Tibial artery (tissue), 4 donors: ENCODE results near the gene FBXO10.
A peak's percentile ranks its signal among the peaks of the same experiment; 100 is the strongest.

Experiments
- DNase-seq, 2 donors: peaks; one replicate each; pipeline ENCODE4 v3.0.0-alpha.2; 2019
- H3K27ac ChIP-seq, 2 donors: fragments of 200-600 bp; sonication (generic) in 1 of 2; 1 replicate in 1 of 2; 2 replicates in 1 of 2; pipeline ENCODE4 v1.5.1; 2018 to 2019; ENCODE audit warnings: mild to moderate bottlenecking in 1 of 2
- H3K27me3 ChIP-seq, 2 donors: fragments of 200-600 bp; sonication (generic) in 1 of 2; one replicate each; pipeline versions ENCODE4 v1.5.1 to v1.6.0; 2016 to 2019
- H3K36me3 ChIP-seq, 3 donors: fragments of 200-600 bp; sonication (generic) in 2 of 3; one replicate each; pipeline ENCODE4 v1.5.1; 2016 to 2019; ENCODE audit warnings: mild to moderate bottlenecking in 2 of 3
- H3K4me1 ChIP-seq, 4 donors: fragments of 200-600 bp; sonication (generic) in 2 of 4; 1 replicate in 3 of 4; 2 replicates in 1 of 4; pipeline ENCODE4 v1.5.1; 2016 to 2019
- H3K4me3 ChIP-seq, 2 donors: fragments of 200-600 bp; sonication (generic) in 1 of 2; 1 replicate in 1 of 2; 2 replicates in 1 of 2; pipeline ENCODE4 v1.5.1; 2018 to 2019; ENCODE audit warnings: mild to moderate bottlenecking in 2 of 2
- H3K9me3 ChIP-seq, 3 donors: fragments of 200-600 bp; sonication (generic) in 1 of 3; one replicate each; pipeline ENCODE4 v1.5.1; 2016 to 2019
- intact Hi-C: fragments of 100-400 bp; cut with DNase I; formaldehyde crosslinking; loops from one replicate; pipeline ENCODE4 v1.15.0; 2023; ENCODE audit warnings: low total_unique reads
- TF ChIP-seq, protein P1 (sequence below), 2 experiments: fragments of 200-600 bp in 1 of 2; fragments of 450-650 bp in 1 of 2; IDR thresholded peaks; one replicate each; pipeline ENCODE4 v1.5.1; 2017 to 2019; ENCODE audit warnings: antibody characterized with exemption in 2 of 2, mild to moderate bottlenecking in 1 of 2, moderate library complexity in 1 of 2

FBXO10 gene

DNA sequence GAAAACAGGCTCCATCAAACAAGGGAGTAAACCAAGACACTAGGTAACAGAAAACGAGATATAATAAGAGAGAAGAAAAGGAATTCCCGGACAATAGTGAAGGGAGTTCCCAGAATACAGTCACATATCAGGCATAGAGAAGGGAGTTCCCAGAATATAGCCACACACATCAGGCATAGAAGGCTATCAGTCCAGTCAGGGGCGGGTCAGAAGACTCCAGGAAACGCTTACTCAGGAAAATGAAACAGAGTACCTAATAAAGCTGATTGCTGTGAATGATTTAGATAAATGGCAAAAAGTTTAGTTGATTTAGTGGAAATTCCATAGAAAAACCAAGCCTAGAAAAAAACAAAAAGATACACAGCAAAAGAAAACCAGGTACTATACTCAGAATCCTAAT, 11.3 kb upstream of the FBXO10 start:
- H3K27me3 ChIP-seq: no peaks in the 10 kb centered on the region
- no peaks in the 10 kb centered on the region for H3K9me3 ChIP-seq
- H3K27ac ChIP-seq: no peak overlapping the region
- peaks cover 0 to 21% (median 13%) of the 10 kb centered on the region in 4 donors for H3K4me1 ChIP-seq
- intact Hi-C loops: loop anchor here (10.0 kb wide), 1 partner anchor 197 kb away; the partner anchor contains the start of gene EXOSC3
- H3K36me3 ChIP-seq: peaks cover 27 to 55% (median 30%) of the 10 kb centered on the region in 3 donors
- TF ChIP-seq, protein P1, sequence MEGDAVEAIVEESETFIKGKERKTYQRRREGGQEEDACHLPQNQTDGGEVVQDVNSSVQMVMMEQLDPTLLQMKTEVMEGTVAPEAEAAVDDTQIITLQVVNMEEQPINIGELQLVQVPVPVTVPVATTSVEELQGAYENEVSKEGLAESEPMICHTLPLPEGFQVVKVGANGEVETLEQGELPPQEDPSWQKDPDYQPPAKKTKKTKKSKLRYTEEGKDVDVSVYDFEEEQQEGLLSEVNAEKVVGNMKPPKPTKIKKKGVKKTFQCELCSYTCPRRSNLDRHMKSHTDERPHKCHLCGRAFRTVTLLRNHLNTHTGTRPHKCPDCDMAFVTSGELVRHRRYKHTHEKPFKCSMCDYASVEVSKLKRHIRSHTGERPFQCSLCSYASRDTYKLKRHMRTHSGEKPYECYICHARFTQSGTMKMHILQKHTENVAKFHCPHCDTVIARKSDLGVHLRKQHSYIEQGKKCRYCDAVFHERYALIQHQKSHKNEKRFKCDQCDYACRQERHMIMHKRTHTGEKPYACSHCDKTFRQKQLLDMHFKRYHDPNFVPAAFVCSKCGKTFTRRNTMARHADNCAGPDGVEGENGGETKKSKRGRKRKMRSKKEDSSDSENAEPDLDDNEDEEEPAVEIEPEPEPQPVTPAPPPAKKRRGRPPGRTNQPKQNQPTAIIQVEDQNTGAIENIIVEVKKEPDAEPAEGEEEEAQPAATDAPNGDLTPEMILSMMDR (IDR thresholded peaks at IDR 0.05): no peak
- no peak for DNase-seq
- H3K4me3 ChIP-seq: no peak overlapping the region

DNA sequence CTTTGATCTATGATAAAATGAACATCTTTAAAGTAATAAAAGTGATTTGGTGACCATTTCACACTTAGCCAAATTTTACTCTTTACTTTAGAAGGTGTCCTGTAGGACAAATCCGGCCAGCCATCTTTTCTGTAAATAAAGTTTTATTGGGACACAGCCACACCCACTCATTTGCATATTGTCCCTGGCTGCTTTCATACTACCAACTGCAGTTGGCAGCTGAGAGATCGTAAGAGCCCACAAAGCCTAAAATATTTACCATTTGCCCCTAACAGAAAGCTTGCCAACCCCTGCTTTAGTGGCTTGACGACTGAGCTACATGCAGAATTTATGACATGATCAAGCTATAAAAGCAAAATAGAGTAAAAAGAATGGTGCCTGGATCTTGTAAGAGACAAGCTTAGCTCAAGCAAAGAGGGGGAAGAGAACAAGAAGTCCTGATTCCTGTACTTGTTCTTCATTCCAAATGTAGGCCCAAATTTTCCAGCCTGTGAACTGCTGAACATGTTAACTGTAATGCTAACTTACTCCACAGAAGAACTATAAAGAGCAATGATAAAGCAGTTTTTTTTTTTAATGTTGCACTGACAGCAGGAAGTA, 7.4 kb upstream of the FBXO10 start:
- DNase-seq: no peak
- TF ChIP-seq, protein P1 (IDR thresholded peaks at IDR 0.05): no peak
- H3K27ac ChIP-seq: no peak overlapping the region
- peaks cover 0 to 6% (median 0%) of the 10 kb centered on the region in 4 donors for H3K4me1 ChIP-seq
- peaks cover 27 to 50% (median 30%) of the 10 kb centered on the region in 3 donors for H3K36me3 ChIP-seq
- H3K4me3 ChIP-seq: no peak overlapping the region
- no peaks in the 10 kb centered on the region for H3K27me3 ChIP-seq
- no peaks in the 10 kb centered on the region for H3K9me3 ChIP-seq
- intact Hi-C loops: loop anchor here (10.0 kb wide), 1 partner anchor 201 kb away; the partner anchor contains the start of gene EXOSC3

DNA sequence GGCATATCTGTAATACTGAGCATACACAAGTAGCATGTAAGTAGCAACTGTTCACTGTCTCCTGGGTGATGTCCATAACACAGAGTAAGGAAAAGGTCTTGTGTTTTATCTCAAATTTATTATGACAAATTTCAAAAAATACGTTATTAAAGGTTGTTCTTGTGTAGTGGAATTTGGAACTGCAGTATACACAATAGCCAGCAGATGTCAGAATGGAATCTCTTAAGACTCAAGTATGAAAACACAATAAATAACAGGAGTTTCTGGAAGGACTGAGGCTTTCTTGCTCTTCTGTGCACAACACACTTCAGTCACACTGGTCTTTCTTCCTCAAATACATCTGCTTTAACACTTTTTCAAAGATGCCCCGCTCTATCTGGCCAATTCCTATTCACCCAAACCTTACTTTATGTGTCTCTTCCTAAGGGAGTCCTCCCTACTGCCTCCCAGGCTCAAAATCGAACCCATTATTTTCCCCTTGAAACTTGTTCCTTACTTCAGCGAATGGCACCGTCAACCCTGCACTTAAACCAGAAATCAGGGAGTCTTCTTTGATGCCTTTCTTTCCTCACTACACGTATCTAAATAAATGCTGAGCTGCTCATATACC, 6.5 kb upstream of the FBXO10 start:
- intact Hi-C loops: loop anchor here (10.0 kb wide), 1 partner anchor 202 kb away; the partner anchor contains the start of gene EXOSC3
- TF ChIP-seq, protein P1 (IDR thresholded peaks at IDR 0.05): peak; percentile 64 to 69
- DNase-seq: no peak
- peaks cover 20 to 41% (median 22%) of the 10 kb centered on the region in 3 donors for H3K36me3 ChIP-seq
- H3K27me3 ChIP-seq: no peaks in the 10 kb centered on the region
- H3K9me3 ChIP-seq: no peaks in the 10 kb centered on the region
- no peak overlapping the region for H3K27ac ChIP-seq
- no peak overlapping the region for H3K4me3 ChIP-seq
- H3K4me1 ChIP-seq: peaks cover 0 to 6% (median 0%) of the 10 kb centered on the region in 4 donors

DNA sequence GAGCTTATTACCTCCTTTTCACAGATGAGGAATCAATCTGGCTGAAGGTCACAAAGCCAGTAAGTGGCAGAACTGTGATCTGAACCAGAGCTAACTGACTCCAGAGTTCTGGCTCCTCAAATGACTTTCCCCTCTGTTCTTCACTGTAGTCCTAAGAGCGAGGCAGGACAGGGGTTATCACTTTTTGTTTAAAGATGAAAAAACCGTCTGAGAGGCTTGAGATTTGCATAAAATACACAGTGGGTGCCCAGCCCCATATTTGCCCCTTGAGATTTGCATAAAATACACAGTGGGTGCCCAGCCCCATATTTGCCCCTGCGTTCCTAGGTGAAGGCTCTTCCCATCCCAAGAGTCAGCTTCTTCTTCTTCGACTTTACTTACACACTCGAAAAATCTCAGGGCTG, 667 bp downstream of the FBXO10 start:
- Histone ChIP-seq H3K27me3 (no peaks in the 10 kb centered on the region), H3K9me3 (no peaks in the 10 kb centered on the region), H3K27ac (peak overlapping the region; percentile 78 to 89), H3K4me3 (peak overlapping the region; percentile 80 to 81), H3K36me3 (no peaks in the 10 kb centered on the region), H3K4me1 (peaks cover 0 to 20% (median 14%) of the 10 kb centered on the region in 4 donors)
- TF ChIP-seq, protein P1 (IDR thresholded peaks at IDR 0.05): no peak
- peak in 1 of 2 donors; percentile 21 for DNase-seq
- intact Hi-C loops: loop anchor here (10.0 kb wide), 1 partner anchor 151 kb away; the partner anchor contains the start of gene GRHPR

DNA sequence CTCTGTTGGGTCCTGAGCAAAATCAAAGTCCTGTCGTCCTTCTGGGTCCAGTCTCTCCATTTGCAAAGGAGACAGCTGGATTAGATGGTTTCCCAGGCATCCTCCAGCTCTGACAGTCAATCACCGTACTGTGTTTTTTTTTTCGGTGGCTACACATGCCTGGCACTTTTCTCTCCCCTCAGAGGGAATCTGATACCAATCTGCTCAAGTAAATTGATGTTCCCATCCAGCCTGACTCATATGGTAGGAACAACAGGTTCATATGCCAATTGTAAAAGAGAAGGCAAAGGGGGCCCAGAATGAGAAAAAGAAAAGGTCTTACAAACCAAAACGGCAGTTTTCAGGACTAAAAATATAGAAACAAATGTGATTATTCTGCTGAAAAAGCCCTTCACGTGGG, 1.2 kb downstream of the FBXO10 start:
- peak overlapping the region; percentile 78 to 89 for H3K27ac ChIP-seq
- no peaks in the 10 kb centered on the region for H3K9me3 ChIP-seq
- peak overlapping the region; percentile 80 to 81 for H3K4me3 ChIP-seq
- H3K36me3 ChIP-seq: no peaks in the 10 kb centered on the region
- no peaks in the 10 kb centered on the region for H3K27me3 ChIP-seq
- intact Hi-C loops: loop anchor here (10.0 kb wide), 1 partner anchor 150 kb away; the partner anchor contains the start of gene GRHPR
- peaks cover 0 to 20% (median 14%) of the 10 kb centered on the region in 4 donors for H3K4me1 ChIP-seq
- TF ChIP-seq, protein P1 (IDR thresholded peaks at IDR 0.05): no peak
- DNase-seq: no peak
